Hepatocyte (in vitro differentiated cells): ENCODE data around the gene FNDC1. TPM values are rescaled to one million over a fixed set of nuclear protein-coding genes. Genes with fewer than 3 reads are reported as not detected.
"Not testable (repeated sequence)": the region's sequence is repeated elsewhere in the genome, so short reads cannot be mapped to it uniquely, and the experiment has no call there.

ENCODE experiments used
- DNase-seq: peaks from one replicate; pipeline ENCODE4 v3.0.0-alpha.2; 2016; ENCODE audit warnings: low spot score
- H2AFZ ChIP-seq: fragments of 200-600 bp; sonication (generic); 2 replicates; pipeline ENCODE4 v1.6.0; 2016; ENCODE audit warnings: antibody characterized with exemption, mild to moderate bottlenecking
- H3K27ac ChIP-seq: fragments of 200-600 bp; sonication (generic); 2 replicates; pipeline ENCODE4 v1.5.1; 2016; ENCODE audit warnings: mild to moderate bottlenecking
- H3K27me3 ChIP-seq: fragments of 200-600 bp; sonication (generic); 2 replicates; pipeline ENCODE4 v1.6.1; 2016
- H3K36me3 ChIP-seq: fragments of 200-600 bp; sonication (generic); replicated peaks from 2 replicates; pipeline ENCODE4 v1.5.1; 2016; ENCODE audit warnings: low read depth; ENCODE audit not compliant: insufficient read depth
- H3K4me1 ChIP-seq: fragments of 200-600 bp; sonication (generic); 2 replicates; pipeline ENCODE4 v1.5.1; 2016; ENCODE audit warnings: mild to moderate bottlenecking, moderate library complexity; ENCODE audit not compliant: insufficient read depth
- H3K4me2 ChIP-seq: fragments of 200-600 bp; sonication (generic); 2 replicates; pipeline ENCODE4 v1.6.0; 2016
- H3K4me3 ChIP-seq: fragments of 200-600 bp; sonication (generic); 2 replicates; pipeline ENCODE4 v1.5.1; 2016; ENCODE audit warnings: mild to moderate bottlenecking
- H3K79me2 ChIP-seq: fragments of 200-600 bp; sonication (generic); 2 replicates; pipeline ENCODE4 v1.6.0; 2017; ENCODE audit warnings: mild to moderate bottlenecking
- H3K9me2 ChIP-seq: fragments of 200-600 bp; sonication (generic); replicated peaks from 2 replicates; pipeline ENCODE4 v1.6.0; 2017; ENCODE audit warnings: mild to moderate bottlenecking; ENCODE audit not compliant: insufficient read depth
- H3K9me3 ChIP-seq: fragments of 200-600 bp; sonication (generic); 2 replicates; pipeline ENCODE4 v1.5.1; 2016; ENCODE audit warnings: low read depth, mild to moderate bottlenecking
- H4K20me1 ChIP-seq: fragments of 200-600 bp; sonication (generic); 2 replicates; pipeline ENCODE4 v1.6.0; 2016; ENCODE audit warnings: mild to moderate bottlenecking; ENCODE audit not compliant: insufficient read depth, poor library complexity, severe bottlenecking
- CTCF ChIP-seq: fragments of 200-600 bp; sonication (generic); IDR thresholded peaks from 2 replicates; pipeline ENCODE4 v1.5.1; 2016; ENCODE audit warnings: antibody characterized with exemption, mild to moderate bottlenecking; ENCODE audit not compliant: poor library complexity
- EZH2 ChIP-seq: fragments of 200-600 bp; sonication (generic); IDR thresholded peaks from 2 replicates; pipeline ENCODE4 v1.6.1; 2016; ENCODE audit warnings: antibody characterized with exemption, mild to moderate bottlenecking, borderline replicate concordance
- EZH2phosphoT487 ChIP-seq: fragments of 200-600 bp; sonication (generic); IDR thresholded peaks from one replicate; pipeline ENCODE4 v1.6.1; 2018; ENCODE audit warnings: antibody characterized with exemption, mild to moderate bottlenecking, low read depth, moderate library complexity; ENCODE audit not compliant: unreplicated experiment, severe bottlenecking
- WGBS: methylation state at CpG from one replicate; pipeline ENCODE4 v1.1.6; 2016; ENCODE audit warnings: low lambda C conversion rate; ENCODE audit errors: missing lambda C conversion rate; 5-methylcytosine and 5-hydroxymethylcytosine counted together
- polyA plus RNA-seq: library from polyadenylated mRNA; unstranded; fragments of >200 nt; fragmentation: Nextera tagmentation; extraction: Ambion mirVana; gene quantifications from 2 replicates; pipeline ENCODE4 v1.2.1, GENCODE V29; 2016
- total RNA-seq: library from RNA; depleted of rRNA; stranded (reverse); fragments of >200 nt; gene quantifications from 2 replicates; pipeline ENCODE4 v1.2.3, GENCODE V29; 2014

The FNDC1 gene
- 1.3 TPM in 2 replicates for total RNA-seq
- polyA plus RNA-seq, result 0.84 and 1.7 TPM in 2 replicates

GRCh38 chr6:159169193-159169555, at the start of gene FNDC1:
Gene FNDC1, plus strand, starts transcription at chr6:159169400. Its CDS starts 197 bp downstream, at chr6:159169597.
- Histone ChIP-seq H3K36me3 (no peaks in the 10 kb centered on the region), H3K9me3 (no peaks in the 10 kb centered on the region), H3K79me2 (no peaks in the 10 kb centered on the region), H3K9me2 (no peaks in the 10 kb centered on the region), H3K27me3 (peaks cover 81% of the 10 kb centered on the region), H3K4me1 (peaks cover 8% of the 10 kb centered on the region), H3K4me3 (peak within 1 kb of the TSS; percentile 64), H3K27ac (peak within 1 kb of the TSS; percentile 9), H4K20me1 (no peaks in the 10 kb centered on the region), H3K4me2 (peak within 1 kb of the TSS; percentile 95), H2AFZ (peak within 1 kb of the TSS; percentile 84)
- TF ChIP-seq EZH2phosphoT487 (no peak), CTCF (peak; percentile 22)
- peak; percentile 84 for DNase-seq
- WGBS, result 3% methylated on average over 21 of the region's 59 CpGs

- no peaks in the 10 kb centered on the region for H3K27me3 ChIP-seq
- H3K9me2 ChIP-seq, result no peaks in the 10 kb centered on the region
- no peak overlapping the region for H3K27ac ChIP-seq
- 97% methylated on average over 7 of the region's 7 CpGs for WGBS
- H3K36me3 ChIP-seq, result no peaks in the 10 kb centered on the region
- no peak for TF ChIP-seq CTCF
- no peak for TF ChIP-seq EZH2phosphoT487
- no peak for TF ChIP-seq EZH2
- H4K20me1 ChIP-seq, result no peaks in the 10 kb centered on the region
- H3K4me3 ChIP-seq, result no peak overlapping the region
- no peaks in the 10 kb centered on the region for H3K79me2 ChIP-seq
- no peaks in the 10 kb centered on the region for H3K9me3 ChIP-seq
- no peak overlapping the region for H3K4me2 ChIP-seq
- no peaks in the 10 kb centered on the region for H3K4me1 ChIP-seq
- no peak overlapping the region for H2AFZ ChIP-seq
- no peak for DNase-seq
Measured at GRCh38 chr6:159119791-159120190, 49.4 kb upstream of the FNDC1 start.

DNA sequence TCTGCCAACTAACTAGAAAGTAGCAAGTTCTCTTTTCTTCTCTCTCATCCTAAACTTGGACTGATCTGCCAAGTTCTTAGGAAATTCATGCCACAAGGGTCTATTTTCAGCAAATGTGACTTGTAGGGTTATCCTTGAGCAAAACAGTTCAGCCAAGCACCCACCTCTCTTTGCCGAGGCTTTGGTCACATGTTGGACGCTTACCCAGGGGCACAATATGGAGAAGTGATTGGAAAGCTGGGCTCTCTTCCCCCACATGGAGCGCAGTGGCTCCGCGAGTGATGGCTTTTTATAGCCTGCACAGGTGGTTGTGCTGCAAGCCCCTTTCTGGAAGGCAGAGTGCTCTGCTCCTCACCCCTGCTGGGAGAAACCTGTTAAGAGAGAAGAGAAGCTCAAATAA, 47.7 kb upstream of the FNDC1 start:
- Histone ChIP-seq H3K27ac (no peak overlapping the region), H2AFZ (no peak overlapping the region), H3K36me3 (no peaks in the 10 kb centered on the region), H3K9me3 (no peaks in the 10 kb centered on the region), H3K4me1 (no peaks in the 10 kb centered on the region), H3K27me3 (no peaks in the 10 kb centered on the region), H3K4me2 (no peak overlapping the region), H3K4me3 (no peak overlapping the region), H3K9me2 (no peaks in the 10 kb centered on the region), H3K79me2 (no peaks in the 10 kb centered on the region), H4K20me1 (no peaks in the 10 kb centered on the region)
- no peak for DNase-seq
- TF ChIP-seq EZH2, result no peak
- no peak for TF ChIP-seq CTCF
- no peak for TF ChIP-seq EZH2phosphoT487
- 91% methylated on average over 5 of the region's 5 CpGs for WGBS

- Histone ChIP-seq H4K20me1 (no peaks in the 10 kb centered on the region), H3K9me3 (no peaks in the 10 kb centered on the region), H3K4me1 (no peaks in the 10 kb centered on the region), H3K27me3 (no peaks in the 10 kb centered on the region), H3K36me3 (no peaks in the 10 kb centered on the region), H3K4me3 (no peak overlapping the region), H3K9me2 (no peaks in the 10 kb centered on the region), H3K79me2 (no peaks in the 10 kb centered on the region), H3K4me2 (no peak overlapping the region), H3K27ac (no peak overlapping the region), H2AFZ (no peak overlapping the region)
- WGBS, result 92% methylated on average over 4 of the region's 4 CpGs
- DNase-seq, result no peak
- TF ChIP-seq EZH2, result no peak
- TF ChIP-seq EZH2phosphoT487, result no peak
- no peak for TF ChIP-seq CTCF
Measured at GRCh38 chr6:159122453-159122852, 46.7 kb upstream of the FNDC1 start.

GRCh38 chr6:159123831-159124230, 45.4 kb upstream of the FNDC1 start:
- H3K9me3 ChIP-seq, H3K4me1 ChIP-seq, H3K27ac ChIP-seq, H4K20me1 ChIP-seq, H3K4me3 ChIP-seq, DNase-seq, H3K4me2 ChIP-seq, H3K9me2 ChIP-seq, H3K27me3 ChIP-seq, H3K79me2 ChIP-seq, H2AFZ ChIP-seq, H3K36me3 ChIP-seq: not testable (repeated sequence)
- WGBS, result 100% methylated on average over 2 of the region's 2 CpGs
